GM18861 (cell line): Measurements from ENCODE around the gene AKR1C3.
"Not testable (repeated sequence)": the region's sequence is repeated elsewhere in the genome, so short reads cannot be mapped to it uniquely, and the experiment has no call there.

Experiments
- ATAC-seq: cut with Tn5 transposase; IDR thresholded peaks from one replicate; pipeline ENCODE4 v1.9.1; 2021; ENCODE audit not compliant: unreplicated experiment

Gene AKR1C3

GRCh38 chr10:5088703-5089261 lies 5.4 kb upstream of the AKR1C3 start:
- no peak for ATAC-seq

GRCh38 chr10:5089865-5090264 lies 4.3 kb upstream of the AKR1C3 start:
- ATAC-seq, result peak; percentile 79

- no peak for ATAC-seq
These were observed 3.7 kb upstream of the AKR1C3 start for GRCh38 chr10:5090551-5090950.

- ATAC-seq, result no peak
These were observed 3.0 kb upstream of the AKR1C3 start for GRCh38 chr10:5091196-5091595.

GRCh38 chr10:5092375-5092774 lies 1.8 kb upstream of the AKR1C3 start:
- ATAC-seq, result no peak

- ATAC-seq, result no peak
These were observed 1.1 kb upstream of the AKR1C3 start for GRCh38 chr10:5092848-5093790.

GRCh38 chr10:5095687-5096086 lies 1.5 kb downstream of the AKR1C3 start:
- no peak for ATAC-seq

- ATAC-seq, result no peak
These were observed 1.9 kb downstream of the AKR1C3 start for GRCh38 chr10:5096108-5096507.

GRCh38 chr10:5102479-5102878 lies 8.3 kb downstream of the AKR1C3 start:
- ATAC-seq, result not testable (repeated sequence)

- no peak for ATAC-seq
These were observed 9.3 kb downstream of the AKR1C3 start for GRCh38 chr10:5103481-5103880.

- no peak for ATAC-seq
These were observed 11.4 kb downstream of the AKR1C3 start for GRCh38 chr10:5105626-5106025.

GRCh38 chr10:5106553-5106952 lies 12.3 kb downstream of the AKR1C3 start:
- ATAC-seq, result no peak

- no peak for ATAC-seq
These were observed 13.8 kb downstream of the AKR1C3 start for GRCh38 chr10:5107860-5108526.

- no peak for ATAC-seq
These were observed 14.6 kb downstream of the AKR1C3 start for GRCh38 chr10:5108658-5109416.

GRCh38 chr10:5109861-5110260 lies 15.6 kb downstream of the AKR1C3 start:
- ATAC-seq, result not testable (repeated sequence)

GRCh38 chr10:5116621-5117020 lies 22.4 kb downstream of the AKR1C3 start:
- ATAC-seq, result no peak

- no peak for ATAC-seq
These were observed 22.8 kb downstream of the AKR1C3 start for GRCh38 chr10:5117026-5117425.

- ATAC-seq, result not testable (repeated sequence)
These were observed 25.8 kb downstream of the AKR1C3 start for GRCh38 chr10:5119997-5120396.

- no peak for ATAC-seq
These were observed 29.7 kb downstream of the AKR1C3 start for GRCh38 chr10:5123886-5124285.

- ATAC-seq, result no peak
These were observed 31.3 kb downstream of the AKR1C3 start for GRCh38 chr10:5125315-5126044.
